Right lobe of liver (tissue), 4 donors: ENCODE measurements around the gene HID1.

Experiments
- POLR2A ChIP-seq: fragments of 450-650 bp; IDR thresholded peaks from one replicate; pipeline ENCODE4 v1.6.1; 2017; ENCODE audit warnings: antibody characterized with exemption, mild to moderate bottlenecking
- TF ChIP-seq, protein P1 (sequence below), 4 donors: fragments of 200-600 bp in 3 of 4; fragments of 450-650 bp in 1 of 4; IDR thresholded peaks; one replicate each; pipeline versions ENCODE4 v1.5.1 to v1.8.0; 2016 to 2022; ENCODE audit warnings: antibody characterized with exemption in 4 of 4, mild to moderate bottlenecking in 2 of 4
- donor health status: DM: no; HTN: no; CAD: no.
- donor health status: DM: no; HTN: no; CAD: no.
- donor health status: DM: no; HTN: yes; CAD: no.

DNA sequence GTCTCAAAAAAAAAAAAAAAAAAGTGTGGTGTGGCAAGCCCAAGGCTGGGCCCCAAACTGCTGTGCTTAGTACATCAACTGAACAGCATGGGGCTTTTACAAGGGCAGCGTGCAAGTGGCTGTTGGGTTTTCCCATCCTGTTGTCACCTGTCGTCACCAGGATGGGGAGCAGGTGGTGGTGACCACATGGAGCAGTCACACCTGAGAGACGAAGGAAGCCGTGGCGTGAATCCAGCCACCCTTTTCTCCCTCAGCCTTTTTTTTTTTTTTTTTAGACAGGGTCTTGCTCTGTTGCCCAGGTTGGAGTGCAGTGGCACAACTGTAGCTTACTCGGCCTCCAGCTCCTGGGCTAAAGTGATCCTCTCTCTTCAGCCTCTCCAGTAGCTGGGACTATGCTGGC, 35.8 kb upstream of the HID1 start:
- TF ChIP-seq, protein P1, sequence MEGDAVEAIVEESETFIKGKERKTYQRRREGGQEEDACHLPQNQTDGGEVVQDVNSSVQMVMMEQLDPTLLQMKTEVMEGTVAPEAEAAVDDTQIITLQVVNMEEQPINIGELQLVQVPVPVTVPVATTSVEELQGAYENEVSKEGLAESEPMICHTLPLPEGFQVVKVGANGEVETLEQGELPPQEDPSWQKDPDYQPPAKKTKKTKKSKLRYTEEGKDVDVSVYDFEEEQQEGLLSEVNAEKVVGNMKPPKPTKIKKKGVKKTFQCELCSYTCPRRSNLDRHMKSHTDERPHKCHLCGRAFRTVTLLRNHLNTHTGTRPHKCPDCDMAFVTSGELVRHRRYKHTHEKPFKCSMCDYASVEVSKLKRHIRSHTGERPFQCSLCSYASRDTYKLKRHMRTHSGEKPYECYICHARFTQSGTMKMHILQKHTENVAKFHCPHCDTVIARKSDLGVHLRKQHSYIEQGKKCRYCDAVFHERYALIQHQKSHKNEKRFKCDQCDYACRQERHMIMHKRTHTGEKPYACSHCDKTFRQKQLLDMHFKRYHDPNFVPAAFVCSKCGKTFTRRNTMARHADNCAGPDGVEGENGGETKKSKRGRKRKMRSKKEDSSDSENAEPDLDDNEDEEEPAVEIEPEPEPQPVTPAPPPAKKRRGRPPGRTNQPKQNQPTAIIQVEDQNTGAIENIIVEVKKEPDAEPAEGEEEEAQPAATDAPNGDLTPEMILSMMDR (IDR thresholded peaks at IDR 0.05) = no peak
- no peak for TF ChIP-seq POLR2A
